G401 (cell line): ENCODE results near the gene MYO18B. TPM values are rescaled to one million over a fixed set of nuclear protein-coding genes. Genes with fewer than 3 reads are reported as not detected.

Source experiments
- DNase-seq: peaks from one replicate; pipeline ENCODE4 v3.0.0-alpha.2; 2015; ENCODE audit warnings: low spot score
- in situ Hi-C: cut with HindIII; loops from 2 replicates; pipeline ENCODE4 v1.10.0; 2016; ENCODE audit warnings: low sequenced_read_pairs, mixed read lengths
- total RNA-seq: library from RNA; depleted of rRNA; stranded (reverse); fragments of >200 nt; shearing (Covaris generic); gene quantifications from 2 replicates; pipeline ENCODE4 v1.2.3, GENCODE V29; 2014

Gene MYO18B
- total RNA-seq, 1 experiment from 2014 or later, result not detected

DNA sequence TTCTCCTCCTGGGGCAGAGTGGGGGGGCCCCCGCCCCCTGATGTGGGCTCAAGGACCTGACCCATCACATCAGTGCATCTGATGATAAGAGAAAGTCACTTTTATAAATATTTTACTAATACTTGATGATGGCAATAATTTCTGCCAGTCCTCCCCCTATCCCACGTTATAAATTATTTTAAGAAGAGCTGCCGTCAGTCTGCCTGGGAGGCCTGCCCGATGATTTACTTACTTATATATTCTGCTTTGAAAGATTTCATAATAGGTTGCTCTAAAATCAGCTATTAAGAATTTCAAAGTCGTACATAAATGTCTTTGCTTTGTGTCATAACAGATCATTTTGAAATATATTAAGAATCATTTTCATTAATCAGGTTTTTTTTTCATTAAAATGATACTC, 58.8 kb downstream of the MYO18B start:
- DNase-seq, result no peak
- in situ Hi-C loops, result no loop called here

DNA sequence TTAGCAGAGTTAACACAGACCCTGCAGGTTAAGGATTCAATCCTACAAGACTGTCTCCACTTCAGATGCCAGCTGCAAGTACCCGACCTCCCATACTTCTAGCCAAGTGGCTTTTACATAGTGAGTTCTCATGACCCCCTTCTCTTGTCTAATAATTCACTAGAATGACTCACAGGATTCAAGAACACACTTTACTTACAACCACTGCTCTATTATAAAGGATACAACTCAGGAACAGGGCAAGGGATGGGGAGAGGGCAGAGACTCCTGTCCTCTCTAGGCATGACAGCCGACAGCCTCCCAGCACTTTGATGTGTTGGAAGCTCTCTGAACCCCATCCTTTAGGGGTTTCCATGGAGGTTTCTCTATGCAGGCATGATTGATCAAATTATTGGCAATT, 60.0 kb downstream of the MYO18B start:
- in situ Hi-C loops, result no loop called here
- no peak for DNase-seq

DNA sequence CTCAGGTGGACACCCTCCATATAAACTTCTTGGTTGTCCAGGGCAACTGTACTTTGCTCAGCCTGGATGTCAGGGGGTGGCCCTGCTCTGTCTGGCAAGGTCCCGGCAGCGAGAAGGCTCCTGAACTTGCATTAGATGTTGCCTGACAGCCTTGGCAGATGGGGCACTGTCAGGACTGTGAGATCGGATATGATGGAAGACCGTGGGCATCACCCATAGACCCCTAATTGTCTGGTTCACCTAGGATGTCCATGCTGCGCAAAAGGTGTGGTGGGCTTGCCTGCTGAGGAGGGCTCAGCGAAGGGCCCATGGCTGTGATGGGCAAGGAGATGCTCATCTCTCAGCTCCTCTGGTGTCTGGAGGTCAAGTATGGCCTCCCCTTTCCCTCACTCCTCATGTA, 62.7 kb downstream of the MYO18B start:
- no peak for DNase-seq
- in situ Hi-C loops, result no loop called here

DNA sequence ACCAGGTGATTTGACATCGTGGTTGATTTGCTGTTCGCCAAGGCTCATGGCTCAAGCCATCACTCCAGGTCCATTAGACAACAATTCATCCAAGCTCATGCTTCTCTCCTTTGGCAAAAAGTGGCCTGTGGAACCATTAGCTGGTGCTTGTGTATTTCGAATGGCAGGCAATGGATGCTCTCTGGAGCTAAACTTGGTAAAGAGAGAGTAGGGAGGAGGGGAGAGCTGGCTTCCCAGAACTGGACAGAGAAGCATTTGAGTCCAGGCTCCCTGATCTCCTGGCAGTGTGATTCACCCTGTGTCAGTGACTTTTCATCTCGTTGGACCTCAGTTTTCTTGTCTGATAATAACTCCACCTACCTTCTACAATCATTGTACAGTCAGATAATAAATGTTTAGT, 64.6 kb downstream of the MYO18B start:
- DNase-seq, result no peak
- in situ Hi-C loops, result no loop called here

DNA sequence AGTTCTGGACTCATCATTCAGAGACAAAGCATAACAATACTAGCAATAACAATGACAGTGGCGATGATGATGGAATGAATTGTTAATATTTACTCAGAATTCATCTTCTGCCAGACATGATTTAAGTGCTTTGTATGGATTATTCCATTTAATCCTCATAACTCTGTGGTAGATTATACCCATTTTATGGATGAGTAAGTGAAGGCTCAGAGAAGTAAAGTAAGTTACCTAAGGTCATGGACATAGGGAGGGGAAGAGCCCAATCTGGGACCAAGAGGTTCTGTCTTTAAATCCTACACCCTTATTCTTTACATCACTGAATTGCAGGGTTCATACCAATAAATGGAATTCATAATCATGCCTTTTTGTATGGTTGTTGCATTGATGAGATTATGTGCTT, 72.7 kb downstream of the MYO18B start:
- in situ Hi-C loops, result no loop called here
- no peak for DNase-seq

DNA sequence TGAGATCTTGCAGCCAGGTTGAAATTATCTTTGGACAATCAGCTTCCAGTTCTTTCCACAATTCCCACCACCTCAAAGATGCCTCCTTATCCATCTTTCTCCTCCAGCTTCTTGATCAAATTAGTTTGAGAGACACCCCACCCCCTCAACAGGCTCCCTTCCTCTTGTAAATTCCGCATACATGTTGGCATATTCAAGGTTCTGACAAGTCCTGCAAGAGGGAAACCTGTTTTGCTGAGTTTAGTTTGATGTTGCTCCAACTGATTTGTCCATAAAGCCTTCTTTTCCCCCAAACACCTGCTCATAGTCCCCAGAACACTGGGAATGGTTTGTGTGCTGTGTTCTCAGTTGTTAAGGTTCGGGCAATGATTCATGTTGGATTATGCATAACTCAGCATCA, 73.6 kb downstream of the MYO18B start:
- in situ Hi-C loops, result no loop called here
- no peak for DNase-seq

DNA sequence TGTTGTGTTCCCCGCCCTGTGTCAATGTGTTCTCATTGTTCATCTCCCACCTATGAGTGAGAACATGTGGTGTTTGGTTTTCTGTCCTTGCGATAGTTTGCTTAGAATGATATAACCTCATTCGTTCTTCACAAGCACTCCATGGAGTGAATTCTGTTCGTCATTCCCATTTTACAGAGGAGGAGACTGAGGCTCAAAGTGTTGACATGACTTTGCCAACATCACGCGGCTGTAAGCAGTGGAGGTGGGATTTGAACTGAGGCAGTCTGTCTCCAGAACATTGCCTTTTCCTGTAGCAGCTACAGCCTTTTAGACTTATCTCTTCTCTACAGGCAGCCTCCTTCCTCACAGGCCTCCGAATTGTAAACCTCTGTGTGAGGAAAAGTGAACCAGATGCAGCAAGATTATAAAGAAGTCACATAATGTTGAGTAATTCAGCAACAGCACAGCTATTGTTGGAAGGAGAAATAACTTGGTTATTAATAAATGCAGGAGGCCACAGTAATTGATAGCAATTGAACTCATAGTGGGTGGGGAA, 74.6 kb downstream of the MYO18B start:
- in situ Hi-C loops, result no loop called here
- no peak for DNase-seq

DNA sequence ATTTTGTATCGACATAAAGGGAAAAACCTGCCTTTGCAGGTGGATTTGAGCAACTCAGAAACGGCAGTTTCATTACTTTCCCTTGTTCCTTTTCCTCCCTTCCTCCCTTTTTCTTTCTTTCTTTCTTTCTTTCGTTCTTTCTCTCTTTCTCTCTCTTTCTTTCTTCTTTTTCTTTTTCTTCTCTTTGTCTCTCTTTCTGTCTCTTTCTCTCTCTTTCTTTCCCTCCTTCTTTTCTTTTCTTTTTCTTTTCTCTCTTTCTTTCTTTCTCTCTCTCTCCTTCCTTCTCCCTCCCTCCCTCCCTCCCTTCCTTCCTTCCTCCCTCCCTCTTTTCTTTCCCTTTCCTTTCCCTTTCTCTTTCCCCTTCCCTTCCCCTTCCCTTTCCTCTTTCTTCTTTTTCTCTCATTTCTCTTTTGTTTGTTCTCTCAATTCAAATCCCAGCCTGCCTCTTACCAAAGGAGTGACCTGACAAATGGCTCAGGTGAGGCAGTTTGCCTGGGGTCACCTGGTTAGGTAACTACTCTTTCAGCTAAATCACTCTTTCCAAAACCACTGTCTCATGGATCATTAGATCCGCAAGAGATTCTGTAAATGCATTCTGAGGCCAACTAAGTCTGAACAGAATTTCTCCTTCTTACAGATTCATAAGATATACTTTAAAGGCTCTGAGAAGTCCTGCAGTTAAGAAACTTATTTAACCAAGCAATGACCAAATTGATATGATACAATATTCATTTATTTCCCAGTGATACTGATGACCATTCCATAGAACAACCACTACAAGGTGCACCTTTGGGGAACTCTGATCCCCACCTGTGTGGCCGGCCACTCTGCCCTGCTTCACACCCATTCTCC, 75.3 kb downstream of the MYO18B start:
- DNase-seq, result no peak
- in situ Hi-C loops, result no loop called here

DNA sequence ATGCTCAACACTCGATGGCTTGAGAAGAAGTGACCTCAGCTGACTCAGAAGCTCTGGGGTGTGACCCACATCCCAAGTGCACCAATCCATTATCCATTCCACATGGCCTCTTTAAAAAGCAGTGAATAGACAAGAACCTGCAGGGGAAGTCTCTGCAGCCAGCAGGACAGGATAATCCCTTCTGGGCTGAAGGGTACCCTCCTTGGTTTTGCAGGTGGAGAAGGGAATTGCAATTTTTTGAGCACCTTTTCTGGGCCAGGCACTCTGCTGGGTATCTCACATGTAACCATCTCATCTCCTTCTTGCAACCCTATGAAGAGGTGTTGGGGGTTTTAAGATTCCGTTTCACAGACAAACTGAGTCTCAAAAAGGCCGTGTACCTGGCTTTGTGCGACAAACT, 76.6 kb downstream of the MYO18B start:
- in situ Hi-C loops, result no loop called here
- no peak for DNase-seq

DNA sequence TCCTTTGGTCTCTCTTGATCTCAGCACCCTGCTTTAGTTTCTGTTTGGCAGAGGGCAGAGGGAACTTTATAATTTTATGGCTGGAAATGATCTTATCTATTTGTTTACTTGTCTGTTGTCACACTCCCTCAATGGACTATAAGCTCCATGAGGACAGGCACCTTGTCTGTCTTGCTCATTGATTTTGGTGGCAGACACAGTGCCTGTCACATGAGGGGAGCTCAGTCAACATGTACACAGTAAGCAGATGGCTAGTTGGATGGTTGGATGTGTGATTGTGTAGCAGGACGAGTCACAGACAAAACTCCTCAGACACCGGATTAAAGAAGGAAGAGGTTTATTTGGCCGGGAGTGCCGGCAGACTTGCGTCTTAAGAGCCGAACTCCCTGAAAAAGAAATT, 80.4 kb downstream of the MYO18B start:
- in situ Hi-C loops, result no loop called here
- no peak for DNase-seq

DNA sequence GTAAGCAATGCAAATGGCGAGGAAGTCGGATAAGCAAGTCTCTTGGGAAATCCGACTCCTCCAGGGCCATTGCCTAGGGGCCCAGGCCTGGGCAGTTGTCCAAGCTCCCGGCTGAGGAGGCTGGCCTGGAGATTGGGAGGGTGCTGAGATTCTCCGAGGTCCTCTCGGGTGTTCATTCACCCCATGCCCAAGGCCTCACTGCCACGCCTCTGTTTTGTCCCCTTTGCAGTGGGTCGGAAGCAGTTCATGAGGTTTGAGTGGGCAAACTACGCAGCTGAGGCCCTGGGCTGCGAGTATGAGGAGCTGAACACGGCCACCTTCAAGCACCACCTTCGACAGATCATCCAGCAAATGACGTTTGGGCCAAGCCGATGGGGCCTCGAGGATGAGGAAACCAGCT, 81.3 kb downstream of the MYO18B start:
- in situ Hi-C loops, result no loop called here
- DNase-seq, result no peak

DNA sequence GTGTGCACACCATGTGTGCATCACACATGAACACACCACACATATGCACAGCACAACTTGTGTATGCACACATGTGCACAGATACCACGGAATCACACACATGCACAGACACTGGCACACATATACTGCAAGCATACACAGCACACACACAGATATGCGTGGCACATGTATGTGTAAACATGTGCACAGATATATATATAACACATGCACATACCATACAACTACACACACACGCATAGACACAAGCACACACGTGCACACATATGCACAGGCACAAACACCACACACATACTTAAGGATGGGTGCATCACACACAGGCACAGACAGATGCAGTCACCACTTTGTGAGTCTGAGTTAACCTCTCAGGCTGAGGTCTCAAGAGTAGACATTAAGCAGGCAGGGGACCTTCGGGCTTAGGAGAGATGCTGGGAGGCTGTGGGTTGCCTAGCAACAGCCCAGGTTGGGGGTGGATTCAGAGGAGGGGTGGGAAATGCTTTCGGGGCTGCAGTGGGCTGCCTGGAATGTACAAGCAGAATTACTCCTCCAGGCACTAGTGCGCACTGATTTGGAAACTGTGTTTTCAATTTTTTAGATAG, 82.9 kb downstream of the MYO18B start:
- in situ Hi-C loops, result no loop called here
- no peak for DNase-seq

DNA sequence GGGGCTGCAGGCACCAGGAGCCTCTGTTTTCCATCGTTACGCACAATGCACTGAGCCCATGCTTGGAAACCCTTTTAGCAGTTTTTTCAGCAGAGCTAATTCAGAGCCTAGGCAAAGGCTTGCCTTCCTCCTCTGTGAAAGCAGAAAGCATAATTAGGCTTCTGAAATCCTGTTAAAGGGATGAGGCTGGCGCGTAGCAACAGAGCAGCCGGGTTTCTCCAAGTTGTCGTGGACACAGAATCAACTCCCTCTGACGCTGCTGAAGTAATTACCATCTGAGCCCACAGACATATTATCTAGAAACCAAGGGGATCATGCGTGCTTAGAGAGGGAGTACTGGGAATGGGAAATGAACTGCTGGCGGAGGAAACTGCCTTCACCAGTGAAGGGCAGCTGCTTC, 85.4 kb downstream of the MYO18B start:
- no peak for DNase-seq
- in situ Hi-C loops, result no loop called here

DNA sequence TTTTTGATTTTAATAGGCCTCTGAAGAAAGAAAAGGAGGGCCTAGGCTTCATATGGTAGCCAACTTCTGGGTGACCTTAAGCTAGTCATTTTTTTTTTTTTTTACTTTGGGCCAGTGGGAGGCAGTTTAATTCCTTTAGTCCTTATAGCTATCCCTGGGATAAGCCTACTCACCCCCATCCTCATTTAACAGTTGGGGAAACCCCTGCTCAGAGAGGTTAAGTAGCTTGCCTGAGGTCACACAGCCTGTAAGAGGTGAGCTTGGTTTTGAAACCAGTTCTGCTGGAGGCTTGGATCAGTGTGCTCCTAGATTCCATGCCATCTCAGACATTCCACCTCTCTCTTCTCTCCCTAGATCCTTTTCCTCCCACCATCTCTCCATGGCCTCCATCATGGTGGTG, 86.4 kb downstream of the MYO18B start:
- in situ Hi-C loops, result no loop called here
- no peak for DNase-seq

DNA sequence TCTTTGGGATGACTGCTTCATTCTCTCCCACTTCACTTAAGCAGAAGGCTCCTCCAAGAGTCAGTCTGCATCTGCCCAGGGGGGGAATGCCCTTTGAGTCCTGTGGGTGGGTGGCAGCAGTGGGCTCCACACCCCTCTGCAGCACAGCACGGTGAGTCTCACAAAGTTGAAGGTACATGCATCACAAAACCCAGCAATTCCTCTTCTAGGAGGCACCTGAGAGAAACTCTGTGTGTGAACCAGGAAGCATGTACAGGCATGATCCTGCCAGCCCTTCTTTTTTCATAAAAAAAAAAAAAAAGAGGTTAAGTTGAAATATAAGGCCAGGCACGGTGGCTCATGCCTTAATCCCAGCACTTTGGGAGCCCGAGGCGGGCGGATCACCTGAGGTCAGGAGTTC, 87.2 kb downstream of the MYO18B start:
- in situ Hi-C loops, result no loop called here
- DNase-seq, result no peak

DNA sequence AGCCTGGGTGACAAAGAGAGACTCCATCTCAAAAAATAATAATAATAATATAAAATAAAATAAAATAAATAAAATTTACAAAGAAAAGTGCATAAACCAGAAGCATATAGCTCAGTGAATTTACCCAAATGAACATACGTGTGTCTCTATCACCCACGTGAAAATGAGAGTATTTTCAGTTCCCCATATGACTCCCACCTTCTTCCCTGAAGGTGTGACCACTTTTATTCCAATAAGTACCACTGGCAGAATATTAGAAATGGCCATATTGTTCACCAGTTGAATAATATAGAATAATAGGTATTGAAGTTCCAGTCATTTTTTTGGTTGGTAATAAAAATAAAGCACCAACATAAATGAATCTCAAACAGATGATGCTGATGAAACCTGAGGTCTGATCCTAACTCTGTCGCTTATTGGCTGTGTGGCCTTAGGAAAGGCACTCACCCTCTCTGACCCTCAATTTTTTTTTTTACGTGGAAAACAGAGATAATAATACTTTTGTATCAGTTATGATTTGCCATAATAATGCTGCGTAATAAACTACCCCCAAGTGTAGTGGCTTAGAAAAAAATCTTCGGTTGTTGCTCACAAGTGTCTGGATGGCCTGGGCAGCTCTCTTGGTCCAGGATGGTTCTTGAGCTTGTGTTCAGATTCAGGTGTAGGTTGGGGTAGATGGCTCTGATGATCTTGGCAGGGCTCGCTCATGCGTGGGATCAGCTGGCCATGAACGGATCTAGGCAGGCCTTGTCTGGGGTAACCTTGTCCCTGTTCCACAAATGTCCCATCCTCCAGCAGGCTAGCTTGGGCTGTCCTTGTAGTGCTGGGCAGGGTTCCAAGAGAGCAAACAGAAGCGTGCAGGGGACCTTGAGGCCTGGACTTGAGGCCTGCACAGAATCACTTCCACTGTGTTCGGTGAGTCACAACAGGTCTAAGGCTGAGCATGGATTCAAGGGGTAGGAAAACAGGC, 88.1 kb downstream of the MYO18B start:
- in situ Hi-C loops, result no loop called here
- no peak for DNase-seq

DNA sequence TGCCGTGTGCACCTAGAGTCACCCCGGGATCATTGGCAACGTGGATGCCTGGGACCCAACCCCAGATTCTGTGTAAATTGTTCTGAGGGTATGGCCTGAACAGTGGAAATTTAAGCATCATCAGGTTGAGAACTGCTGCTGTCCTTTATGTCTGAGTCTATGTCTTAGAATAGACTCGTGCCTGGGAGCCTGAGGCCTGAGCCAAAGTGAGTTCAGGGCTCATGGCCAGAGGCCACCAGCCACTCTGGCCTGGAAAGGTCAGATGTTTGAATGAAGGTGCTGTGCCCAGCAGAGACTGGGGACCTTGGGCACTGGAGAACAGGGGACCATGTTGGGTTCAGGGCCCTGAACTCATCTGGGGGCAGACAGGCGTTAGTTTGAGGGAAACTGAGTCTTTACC, 91.1 kb downstream of the MYO18B start:
- DNase-seq, result peak; percentile 53
- in situ Hi-C loops, result no loop called here

DNA sequence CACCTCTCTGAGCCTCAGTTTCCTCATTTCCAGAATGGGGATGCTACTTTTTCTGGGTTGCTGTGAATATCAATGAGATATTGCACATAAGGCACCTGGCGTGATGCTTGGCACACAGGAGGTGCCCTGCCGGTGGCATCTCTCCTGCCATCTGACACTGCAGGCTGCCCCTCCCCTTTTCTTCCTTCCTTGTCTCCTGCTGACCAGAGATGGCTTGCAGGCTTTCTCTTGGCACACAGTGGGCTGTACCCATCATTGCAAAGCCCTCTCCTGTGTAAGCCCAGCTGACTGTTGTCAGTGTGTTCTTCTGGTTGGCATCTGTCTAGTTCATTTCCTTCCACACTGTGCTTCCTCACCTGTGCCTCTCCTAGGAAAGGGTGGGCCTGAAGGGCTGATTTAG, 91.7 kb downstream of the MYO18B start:
- DNase-seq, result peak; percentile 93
- in situ Hi-C loops, result no loop called here

DNA sequence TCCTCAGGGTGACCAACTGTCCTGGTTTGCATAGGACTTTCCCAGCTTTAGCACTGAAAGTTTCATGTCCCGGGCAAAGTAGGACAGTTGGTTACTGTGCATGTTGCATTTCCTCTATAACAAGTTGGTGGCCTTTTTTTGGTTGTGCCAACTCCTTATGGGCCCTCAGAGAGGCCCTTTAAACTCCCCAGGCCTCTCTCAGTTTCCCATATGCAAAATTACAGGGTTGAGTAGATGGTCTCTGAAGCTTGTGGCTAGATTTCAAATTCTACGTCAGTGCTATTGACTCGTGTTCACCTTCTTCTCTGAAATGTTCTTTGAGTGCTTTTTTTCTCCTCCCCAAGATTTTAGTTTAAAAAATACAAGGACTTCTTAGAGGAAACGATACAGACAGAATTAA, 92.5 kb downstream of the MYO18B start:
- in situ Hi-C loops, result no loop called here

DNA sequence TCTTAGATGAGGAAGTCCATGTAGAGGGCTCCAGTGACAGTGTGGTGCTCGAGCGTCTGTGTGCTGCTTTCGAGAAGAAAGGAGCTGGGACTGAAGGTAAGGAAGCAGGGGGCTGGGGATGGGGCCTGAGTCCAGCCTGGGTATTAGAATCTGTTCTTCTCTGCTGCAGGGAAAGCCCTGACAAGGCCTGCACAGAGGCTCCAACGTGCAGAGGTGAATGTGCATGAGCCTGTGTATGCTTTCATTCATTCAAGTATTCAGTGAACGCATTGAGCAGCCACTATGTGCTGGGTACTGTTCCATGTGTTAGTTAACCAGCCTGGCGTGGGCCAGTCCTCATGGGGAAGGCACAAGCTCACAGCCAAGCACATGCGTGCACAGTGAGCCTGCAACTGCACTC, 93.4 kb downstream of the MYO18B start:
- no peak for DNase-seq
- in situ Hi-C loops, result no loop called here

More for the DNA sequence above, 92.5 kb downstream of the MYO18B start:
- no peak for DNase-seq
